Measurements from ENCODE around the gene DSG2.

DNA sequence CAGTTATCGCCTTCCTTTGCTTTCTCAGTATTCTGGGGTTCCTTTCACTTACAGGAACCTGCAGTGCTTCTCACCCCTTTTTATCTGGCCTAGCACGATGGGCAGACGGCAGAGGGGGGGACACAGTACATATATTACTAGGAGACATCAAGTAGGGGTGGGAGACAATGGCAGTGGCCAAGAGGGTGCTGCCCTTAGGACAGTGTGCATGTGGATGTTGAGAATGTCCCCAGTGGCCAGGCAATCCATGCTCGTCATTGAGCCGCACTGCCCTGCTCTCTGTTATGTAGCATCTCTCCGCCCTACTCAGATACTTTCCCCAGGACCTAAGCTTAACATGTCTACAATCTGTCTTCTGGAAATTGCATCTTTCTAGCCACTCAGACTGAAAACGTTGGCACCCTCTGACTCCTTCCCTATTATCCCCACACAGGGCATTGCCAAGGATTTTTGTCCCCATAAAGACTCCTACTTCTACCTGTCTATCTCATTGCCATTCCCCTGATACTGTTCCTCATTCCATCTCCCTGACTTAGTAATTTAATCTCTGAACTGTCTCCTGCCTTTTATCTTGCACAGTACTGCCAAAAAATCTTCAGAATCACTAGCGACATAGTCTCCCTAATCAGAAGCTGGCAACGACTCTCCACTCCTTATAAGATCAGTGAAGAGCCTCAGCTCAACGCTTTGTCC is 6.6 kb downstream of the DSG2 start:
- TF ChIP-seq, protein P1, sequence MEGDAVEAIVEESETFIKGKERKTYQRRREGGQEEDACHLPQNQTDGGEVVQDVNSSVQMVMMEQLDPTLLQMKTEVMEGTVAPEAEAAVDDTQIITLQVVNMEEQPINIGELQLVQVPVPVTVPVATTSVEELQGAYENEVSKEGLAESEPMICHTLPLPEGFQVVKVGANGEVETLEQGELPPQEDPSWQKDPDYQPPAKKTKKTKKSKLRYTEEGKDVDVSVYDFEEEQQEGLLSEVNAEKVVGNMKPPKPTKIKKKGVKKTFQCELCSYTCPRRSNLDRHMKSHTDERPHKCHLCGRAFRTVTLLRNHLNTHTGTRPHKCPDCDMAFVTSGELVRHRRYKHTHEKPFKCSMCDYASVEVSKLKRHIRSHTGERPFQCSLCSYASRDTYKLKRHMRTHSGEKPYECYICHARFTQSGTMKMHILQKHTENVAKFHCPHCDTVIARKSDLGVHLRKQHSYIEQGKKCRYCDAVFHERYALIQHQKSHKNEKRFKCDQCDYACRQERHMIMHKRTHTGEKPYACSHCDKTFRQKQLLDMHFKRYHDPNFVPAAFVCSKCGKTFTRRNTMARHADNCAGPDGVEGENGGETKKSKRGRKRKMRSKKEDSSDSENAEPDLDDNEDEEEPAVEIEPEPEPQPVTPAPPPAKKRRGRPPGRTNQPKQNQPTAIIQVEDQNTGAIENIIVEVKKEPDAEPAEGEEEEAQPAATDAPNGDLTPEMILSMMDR (IDR thresholded peaks at IDR 0.05), result no peak
- TF ChIP-seq POLR2A (IDR thresholded peaks at IDR 0.05), result no peak
